ENCODE data around the gene CCDC88B.

GRCh38 chr11:64384981-64385944 lies 45.3 kb downstream of the CCDC88B start:
- TF ChIP-seq POLR2AphosphoS5 (IDR thresholded peaks at IDR 0.05; ENCODE audit: low read depth, low read length) (no peak), POLR2A (IDR thresholded peaks at IDR 0.05; ENCODE audit: low read depth, low read length) (no peak)
